ENCODE measurements around the gene APBA1. TPM values are rescaled to one million over a fixed set of nuclear protein-coding genes. Genes with fewer than 3 reads are reported as not detected.

Gene APBA1
- total RNA-seq, 1 donor from 2014 or later: 8.7 TPM

GRCh38 chr9:69476016-69476415, 196.2 kb downstream of the APBA1 start:
- TF ChIP-seq CTCF (IDR thresholded peaks at IDR 0.05): no peak
- Histone ChIP-seq H3K4me3 (no peak overlapping the region), H3K27me3 (no peaks in the 10 kb centered on the region), H3K27ac (no peak overlapping the region), H3K4me1 (no peaks in the 10 kb centered on the region), H3K36me3 (no peaks in the 10 kb centered on the region), H3K9me3 (no peaks in the 10 kb centered on the region)
- no peak for DNase-seq (ENCODE audit: low spot score in 2 of 2)
- intact Hi-C loops (cut with DNase I): no loop called here

GRCh38 chr9:69474821-69475220, 197.3 kb downstream of the APBA1 start:
- Histone ChIP-seq H3K27ac (no peak overlapping the region), H3K4me1 (no peaks in the 10 kb centered on the region), H3K27me3 (no peaks in the 10 kb centered on the region), H3K9me3 (no peaks in the 10 kb centered on the region), H3K36me3 (no peaks in the 10 kb centered on the region), H3K4me3 (no peak overlapping the region)
- intact Hi-C loops (cut with DNase I): no loop called here
- no peak for DNase-seq (ENCODE audit: low spot score in 2 of 2)
- TF ChIP-seq CTCF (IDR thresholded peaks at IDR 0.05): no peak

- no peaks in the 10 kb centered on the region for H3K27me3 ChIP-seq
- peaks cover 0 to 8% of the 10 kb centered on the region in 2 donors for H3K36me3 ChIP-seq
- no peaks in the 10 kb centered on the region for H3K9me3 ChIP-seq
- no peak for TF ChIP-seq CTCF (IDR thresholded peaks at IDR 0.05)
- DNase-seq (ENCODE audit: low spot score in 2 of 2): no peak
- intact Hi-C loops (cut with DNase I): no loop called here
- H3K27ac ChIP-seq: no peak overlapping the region
- no peak overlapping the region for H3K4me3 ChIP-seq
- no peaks in the 10 kb centered on the region for H3K4me1 ChIP-seq
Observed at GRCh38 chr9:69472101-69472620, 200.0 kb downstream of the APBA1 start.

GRCh38 chr9:69471433-69471832, 200.7 kb downstream of the APBA1 start:
- Histone ChIP-seq H3K4me1 (no peaks in the 10 kb centered on the region), H3K36me3 (peaks cover 0 to 14% of the 10 kb centered on the region in 2 donors), H3K27ac (no peak overlapping the region), H3K4me3 (no peak overlapping the region), H3K9me3 (no peaks in the 10 kb centered on the region), H3K27me3 (no peaks in the 10 kb centered on the region)
- TF ChIP-seq CTCF (IDR thresholded peaks at IDR 0.05): no peak
- DNase-seq (ENCODE audit: low spot score in 2 of 2): no peak
- intact Hi-C loops (cut with DNase I): no loop called here

GRCh38 chr9:69470186-69470977, 201.8 kb downstream of the APBA1 start:
- intact Hi-C loops (cut with DNase I): no loop called here
- no peak overlapping the region for H3K4me3 ChIP-seq
- H3K9me3 ChIP-seq: no peaks in the 10 kb centered on the region
- peaks cover 0 to 14% of the 10 kb centered on the region in 2 donors for H3K36me3 ChIP-seq
- H3K4me1 ChIP-seq: no peaks in the 10 kb centered on the region
- no peak for TF ChIP-seq CTCF (IDR thresholded peaks at IDR 0.05)
- no peaks in the 10 kb centered on the region for H3K27me3 ChIP-seq
- H3K27ac ChIP-seq: no peak overlapping the region
- DNase-seq (ENCODE audit: low spot score in 2 of 2): no peak

Data from ascending aorta (tissue), 2 donors.